ENCODE results near the gene APOBEC3F. TPM values are rescaled to one million over a fixed set of nuclear protein-coding genes. Genes with fewer than 3 reads are reported as not detected.
A peak's percentile ranks its signal among the peaks of the same experiment; 100 is the strongest.
"Not testable (repeated sequence)": the region's sequence is repeated elsewhere in the genome, so short reads cannot be mapped to it uniquely, and the experiment has no call there.

The APOBEC3F gene
- under 1 TPM; 0.49 to 0.95 TPM for total RNA-seq

DNA sequence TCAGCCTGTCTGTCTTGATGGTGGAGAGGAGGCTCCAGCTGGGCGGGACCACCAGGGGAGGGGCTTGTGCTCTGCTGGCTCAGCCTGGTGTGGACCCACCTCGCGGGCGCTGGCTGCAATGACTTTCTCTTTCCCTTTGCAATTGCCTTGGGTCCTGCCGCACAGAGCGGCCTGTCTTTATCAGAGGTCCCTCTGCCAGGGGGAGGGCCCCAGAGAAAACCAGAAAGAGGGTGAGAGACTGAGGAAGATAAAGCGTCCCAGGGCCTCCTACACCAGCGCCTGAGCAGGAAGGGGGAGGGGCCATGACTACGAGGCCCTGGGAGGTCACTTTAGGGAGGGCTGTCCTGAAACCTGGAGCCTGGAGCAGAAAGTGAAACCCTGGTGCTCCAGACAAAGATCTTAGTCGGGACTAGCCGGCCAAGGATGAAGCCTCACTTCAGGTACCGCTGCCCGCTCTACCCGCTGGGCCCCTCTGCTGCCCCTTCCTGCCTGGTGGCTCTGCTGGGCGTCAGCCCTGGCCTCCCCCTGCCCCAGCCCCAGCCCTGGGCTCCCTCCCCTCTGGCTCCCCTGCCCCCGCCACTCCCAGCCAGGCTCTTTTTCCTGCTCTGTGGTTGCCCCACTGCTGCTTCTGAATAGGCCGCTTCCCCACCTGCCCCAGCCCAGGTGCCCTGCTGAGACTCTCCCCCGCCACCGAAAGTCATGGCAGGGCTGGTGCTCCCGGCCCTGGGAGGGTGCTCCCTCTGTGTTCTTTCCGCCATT is at the start of gene APOBEC3F:
APOBEC3F (plus strand) TSS at position 327 of the 759 bp plus-strand sequence; CDS start at position 424, 97 bp downstream.
- H3K4me1 ChIP-seq (ENCODE audit: control insufficient read depth in 1 of 2, low read depth in 2 of 2); DNase-seq (ENCODE audit: low spot score); H3K27me3 ChIP-seq (replicated peaks; ENCODE audit: insufficient read depth); H3K36me3 ChIP-seq; H3K9me3 ChIP-seq: not testable (repeated sequence)
- peak within 1 kb of the TSS; percentile 93 for H3K4me3 ChIP-seq
- H3K27ac ChIP-seq = peak within 1 kb of the TSS; percentile 77 to 83
- peak; percentile 71 for ATAC-seq (ENCODE audit: insufficient number of reproducible peaks, low FRiP score, low read depth)

DNA sequence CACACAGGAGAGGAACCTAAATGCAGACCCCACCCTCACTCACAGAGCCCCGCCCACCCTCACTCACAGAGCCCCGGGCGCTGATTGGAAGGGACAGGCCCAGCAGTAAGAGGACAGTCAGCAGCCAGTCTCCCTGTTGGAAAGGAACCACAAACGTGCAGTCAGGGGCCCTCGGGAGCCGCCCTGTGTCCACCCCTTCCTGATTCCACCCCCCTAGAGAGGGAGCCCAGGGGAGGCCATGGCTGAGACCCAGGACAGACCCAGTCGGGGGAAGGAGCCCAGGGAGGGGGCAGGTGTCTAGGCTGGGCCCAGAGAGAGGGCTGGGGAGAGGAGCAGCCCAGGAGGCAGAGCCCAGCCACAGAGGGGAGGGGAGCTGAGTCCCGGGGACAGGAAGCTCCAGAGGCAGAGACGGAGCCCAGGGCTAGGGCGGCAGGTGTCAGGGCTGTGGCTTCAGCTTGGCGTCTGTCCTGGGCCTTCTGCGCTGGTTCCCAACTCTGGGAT is 47.7 kb upstream of the APOBEC3F start:
- not testable (repeated sequence) for H3K27ac ChIP-seq; H3K27me3 ChIP-seq (replicated peaks; ENCODE audit: insufficient read depth); ATAC-seq (ENCODE audit: insufficient number of reproducible peaks, low FRiP score, low read depth); H3K36me3 ChIP-seq; H3K9me3 ChIP-seq; DNase-seq (ENCODE audit: low spot score); H3K4me3 ChIP-seq; H3K4me1 ChIP-seq (ENCODE audit: control insufficient read depth in 1 of 2, low read depth in 2 of 2)

- H3K27me3 ChIP-seq (replicated peaks; ENCODE audit: insufficient read depth) = no peaks in the 10 kb centered on the region
- H3K9me3 ChIP-seq = no peaks in the 10 kb centered on the region
- no peak for TF ChIP-seq CTCF (IDR thresholded peaks at IDR 0.05)
- H3K4me1 ChIP-seq (ENCODE audit: control insufficient read depth in 1 of 2, low read depth in 2 of 2) = no peaks in the 10 kb centered on the region
- DNase-seq (ENCODE audit: low spot score) (no peak), ATAC-seq (ENCODE audit: insufficient number of reproducible peaks, low FRiP score, low read depth) (no peak)
- H3K27ac ChIP-seq = no peak overlapping the region
- no peaks in the 10 kb centered on the region for H3K36me3 ChIP-seq
- no peak overlapping the region for H3K4me3 ChIP-seq
Measured at GRCh38 chr22:38996105-38996504, 44.6 kb upstream of the APOBEC3F start.

GRCh38 chr22:38997518-38997917 is 43.1 kb upstream of the APOBEC3F start:
- no peaks in the 10 kb centered on the region for H3K27me3 ChIP-seq (replicated peaks; ENCODE audit: insufficient read depth)
- no peak overlapping the region for H3K27ac ChIP-seq
- H3K4me3 ChIP-seq = no peak overlapping the region
- TF ChIP-seq CTCF (IDR thresholded peaks at IDR 0.05) = no peak
- no peaks in the 10 kb centered on the region for H3K9me3 ChIP-seq
- H3K36me3 ChIP-seq = no peaks in the 10 kb centered on the region
- ATAC-seq (ENCODE audit: insufficient number of reproducible peaks, low FRiP score, low read depth) = no peak
- DNase-seq (ENCODE audit: low spot score) = no peak
- H3K4me1 ChIP-seq (ENCODE audit: control insufficient read depth in 1 of 2, low read depth in 2 of 2) = no peaks in the 10 kb centered on the region

- H3K4me1 ChIP-seq (ENCODE audit: control insufficient read depth in 1 of 2, low read depth in 2 of 2) = no peaks in the 10 kb centered on the region
- H3K36me3 ChIP-seq = no peaks in the 10 kb centered on the region
- H3K9me3 ChIP-seq = no peaks in the 10 kb centered on the region
- TF ChIP-seq CTCF (IDR thresholded peaks at IDR 0.05) = peak; percentile 68
- H3K27me3 ChIP-seq (replicated peaks; ENCODE audit: insufficient read depth) = no peaks in the 10 kb centered on the region
- ATAC-seq (ENCODE audit: insufficient number of reproducible peaks, low FRiP score, low read depth) (peak; percentile 60), DNase-seq (ENCODE audit: low spot score) (peak; percentile 43)
- no peak overlapping the region for H3K27ac ChIP-seq
- H3K4me3 ChIP-seq = no peak overlapping the region
Measured at GRCh38 chr22:39003165-39003638, 37.5 kb upstream of the APOBEC3F start.

- no peaks in the 10 kb centered on the region for H3K9me3 ChIP-seq
- TF ChIP-seq CTCF (IDR thresholded peaks at IDR 0.05) = no peak
- ATAC-seq (ENCODE audit: insufficient number of reproducible peaks, low FRiP score, low read depth) (no peak), DNase-seq (ENCODE audit: low spot score) (no peak)
- no peaks in the 10 kb centered on the region for H3K4me1 ChIP-seq (ENCODE audit: control insufficient read depth in 1 of 2, low read depth in 2 of 2)
- no peaks in the 10 kb centered on the region for H3K36me3 ChIP-seq
- no peak overlapping the region for H3K4me3 ChIP-seq
- no peak overlapping the region for H3K27ac ChIP-seq
- H3K27me3 ChIP-seq (replicated peaks; ENCODE audit: insufficient read depth) = no peaks in the 10 kb centered on the region
Measured at GRCh38 chr22:39007177-39007576, 33.5 kb upstream of the APOBEC3F start.

- not testable (repeated sequence) for H3K36me3 ChIP-seq; ATAC-seq (ENCODE audit: insufficient number of reproducible peaks, low FRiP score, low read depth); H3K4me3 ChIP-seq; H3K27ac ChIP-seq; H3K9me3 ChIP-seq; H3K4me1 ChIP-seq (ENCODE audit: control insufficient read depth in 1 of 2, low read depth in 2 of 2); DNase-seq (ENCODE audit: low spot score); H3K27me3 ChIP-seq (replicated peaks; ENCODE audit: insufficient read depth)
Measured at GRCh38 chr22:39008271-39008850, 32.3 kb upstream of the APOBEC3F start.
